Sigmoid colon (tissue), 4 donors: ENCODE results near the gene TGIF1.

Experiments used
- EP300 ChIP-seq, 4 donors: sonication (generic); formaldehyde crosslinking; IDR thresholded peaks; one replicate each; pipeline ENCODE4 v1.6.1; 2017; ENCODE audit warnings: antibody characterized with exemption in 4 of 4
- POLR2AphosphoS5 ChIP-seq, 4 donors: sonication (generic); formaldehyde crosslinking; IDR thresholded peaks; one replicate each; pipeline ENCODE4 v1.6.1; 2017; ENCODE audit warnings: antibody characterized with exemption in 4 of 4
- TF ChIP-seq, protein P1 (sequence below), 4 experiments: fragments of 450-650 bp in 3 of 4; fragments of 200-600 bp in 1 of 4; IDR thresholded peaks; one replicate each; pipeline ENCODE4 v1.5.1; 2016 to 2019; ENCODE audit warnings: antibody characterized with exemption in 4 of 4, mild to moderate bottlenecking in 3 of 4, moderate library complexity in 2 of 4

DNA sequence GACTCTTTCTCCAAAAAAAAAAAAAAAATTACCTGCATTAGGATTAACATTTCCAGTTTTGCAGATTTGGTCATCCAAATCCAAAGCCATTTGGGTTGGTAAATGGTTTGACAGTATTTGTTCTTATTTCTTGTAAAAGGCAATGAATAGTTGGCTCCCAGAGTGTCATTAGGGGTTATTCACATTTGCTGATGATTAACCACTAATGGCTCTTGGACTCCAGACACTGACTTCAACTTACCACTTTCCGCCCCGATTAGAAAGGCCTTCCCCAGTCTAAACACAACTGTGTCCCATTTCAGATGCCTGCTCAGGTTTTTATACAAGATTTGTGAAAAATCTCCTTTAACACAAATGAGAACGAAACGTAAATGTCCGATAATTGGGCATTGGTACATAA is 9.6 kb upstream of the TGIF1 start:
- TF ChIP-seq, protein P1, sequence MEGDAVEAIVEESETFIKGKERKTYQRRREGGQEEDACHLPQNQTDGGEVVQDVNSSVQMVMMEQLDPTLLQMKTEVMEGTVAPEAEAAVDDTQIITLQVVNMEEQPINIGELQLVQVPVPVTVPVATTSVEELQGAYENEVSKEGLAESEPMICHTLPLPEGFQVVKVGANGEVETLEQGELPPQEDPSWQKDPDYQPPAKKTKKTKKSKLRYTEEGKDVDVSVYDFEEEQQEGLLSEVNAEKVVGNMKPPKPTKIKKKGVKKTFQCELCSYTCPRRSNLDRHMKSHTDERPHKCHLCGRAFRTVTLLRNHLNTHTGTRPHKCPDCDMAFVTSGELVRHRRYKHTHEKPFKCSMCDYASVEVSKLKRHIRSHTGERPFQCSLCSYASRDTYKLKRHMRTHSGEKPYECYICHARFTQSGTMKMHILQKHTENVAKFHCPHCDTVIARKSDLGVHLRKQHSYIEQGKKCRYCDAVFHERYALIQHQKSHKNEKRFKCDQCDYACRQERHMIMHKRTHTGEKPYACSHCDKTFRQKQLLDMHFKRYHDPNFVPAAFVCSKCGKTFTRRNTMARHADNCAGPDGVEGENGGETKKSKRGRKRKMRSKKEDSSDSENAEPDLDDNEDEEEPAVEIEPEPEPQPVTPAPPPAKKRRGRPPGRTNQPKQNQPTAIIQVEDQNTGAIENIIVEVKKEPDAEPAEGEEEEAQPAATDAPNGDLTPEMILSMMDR (IDR thresholded peaks at IDR 0.05), result no peak
- TF ChIP-seq EP300 (IDR thresholded peaks at IDR 0.05), result no peak
- no peak for TF ChIP-seq POLR2AphosphoS5 (IDR thresholded peaks at IDR 0.05)
